Pulmonary artery endothelial cell (primary cell): Measurements from ENCODE around the gene EDEM3. TPM values are rescaled to one million over a fixed set of nuclear protein-coding genes. Genes with fewer than 3 reads are reported as not detected.
"Not testable (repeated sequence)": the region's sequence is repeated elsewhere in the genome, so short reads cannot be mapped to it uniquely, and the experiment has no call there.

ENCODE experiments used
- DNase-seq: peaks from one replicate; pipeline ENCODE4 v3.0.0-alpha.2; 2011; ENCODE audit warnings: low read depth, low spot score
- total RNA-seq: library from RNA; depleted of rRNA; stranded (reverse); fragments of >200 nt; gene quantifications from 2 replicates; pipeline ENCODE4 v1.2.3, GENCODE V29; 2014

Gene EDEM3
- total RNA-seq, 1 donor from 2014 or later: 53.1 TPM

GRCh38 chr1:184739796-184740195 lies 14.9 kb downstream of the EDEM3 start:
- DNase-seq: no peak

- DNase-seq: no peak
These were observed 15.6 kb downstream of the EDEM3 start for GRCh38 chr1:184739070-184739469.

- no peak for DNase-seq
These were observed 19.7 kb downstream of the EDEM3 start for GRCh38 chr1:184734980-184735379.

- DNase-seq: no peak
These were observed 29.8 kb downstream of the EDEM3 start for GRCh38 chr1:184724843-184725242.

- no peak for DNase-seq
These were observed 38.5 kb downstream of the EDEM3 start for GRCh38 chr1:184716158-184716557.

GRCh38 chr1:184709418-184709817 lies 45.2 kb downstream of the EDEM3 start:
- DNase-seq: no peak

- no peak for DNase-seq
These were observed 46.5 kb downstream of the EDEM3 start for GRCh38 chr1:184708084-184708676.

- no peak for DNase-seq
These were observed 49.4 kb downstream of the EDEM3 start for GRCh38 chr1:184705271-184705670.

GRCh38 chr1:184701816-184702215 lies 52.8 kb downstream of the EDEM3 start:
- no peak for DNase-seq

GRCh38 chr1:184698969-184699368 lies 55.7 kb downstream of the EDEM3 start:
- no peak for DNase-seq

GRCh38 chr1:184698016-184698415 lies 56.6 kb downstream of the EDEM3 start:
- DNase-seq: no peak

- no peak for DNase-seq
These were observed 58.3 kb downstream of the EDEM3 start for GRCh38 chr1:184696403-184696802.

GRCh38 chr1:184695023-184695422 lies 59.6 kb downstream of the EDEM3 start:
- no peak for DNase-seq

- DNase-seq: no peak
These were observed 61.6 kb downstream of the EDEM3 start for GRCh38 chr1:184693011-184693410.

GRCh38 chr1:184691719-184692324 lies 62.8 kb downstream of the EDEM3 start:
- peak; percentile 19 for DNase-seq

GRCh38 chr1:184686540-184686939 lies 68.1 kb downstream of the EDEM3 start:
- no peak for DNase-seq

- DNase-seq: no peak
These were observed 69.5 kb downstream of the EDEM3 start for GRCh38 chr1:184685116-184685515.

- DNase-seq: no peak
These were observed 70.2 kb downstream of the EDEM3 start for GRCh38 chr1:184684285-184685074.

GRCh38 chr1:184682956-184683355 lies 71.7 kb downstream of the EDEM3 start:
- no peak for DNase-seq

- not testable (repeated sequence) for DNase-seq
These were observed 73.9 kb downstream of the EDEM3 start for GRCh38 chr1:184680611-184681225.

- not testable (repeated sequence) for DNase-seq
These were observed 75.2 kb downstream of the EDEM3 start for GRCh38 chr1:184679472-184679871.

- DNase-seq: no peak
These were observed 77.3 kb downstream of the EDEM3 start for GRCh38 chr1:184677344-184677743.
